Bronchial epithelial cell (primary cell): ENCODE data around the gene PNRC2. TPM values are rescaled to one million over a fixed set of nuclear protein-coding genes. Genes with fewer than 3 reads are reported as not detected.
"Not testable (repeated sequence)": the region's sequence is repeated elsewhere in the genome, so short reads cannot be mapped to it uniquely, and the experiment has no call there.

Source experiments
- DNase-seq: peaks from one replicate; pipeline ENCODE4 v3.0.0-alpha.2; 2010; ENCODE audit warnings: low read depth
- FAIRE-seq: peaks from 2 replicates; lab custom pipeline; 2011; peaks lifted over from hg19 to GRCh38; lab: Jason Lieb, UNC
- H3K27me3 ChIP-seq: 2 replicates; pipeline ENCODE4 v1.5.1; 2011; ENCODE audit warnings: low read length; ENCODE audit not compliant: control insufficient read depth, insufficient read depth
- H3K36me3 ChIP-seq: 2 replicates; pipeline ENCODE4 v1.5.1; 2011; ENCODE audit warnings: low read length; ENCODE audit not compliant: control insufficient read depth, insufficient read depth
- H3K4me3 ChIP-seq: 2 replicates; pipeline ENCODE4 v1.5.1; 2011; ENCODE audit warnings: mild to moderate bottlenecking, low read depth, low read length, control low read depth
- CTCF ChIP-seq: IDR thresholded peaks from 2 replicates; pipeline ENCODE4 v1.5.1; 2011; ENCODE audit warnings: mild to moderate bottlenecking, moderate library complexity, low read length, control low read depth, inconsistent platforms; ENCODE audit not compliant: insufficient read depth, severe bottlenecking
- total RNA-seq: library from RNA; depleted of rRNA; stranded (reverse); fragments of >200 nt; gene quantifications from 2 replicates; pipeline ENCODE4 v1.2.1, GENCODE V29; 2014

PNRC2 gene
- total RNA-seq, 1 donor from 2014 or later: 89.8 TPM

GRCh38 chr1:23979387-23979880 is 19.8 kb downstream of the PNRC2 start:
- no peak for TF ChIP-seq CTCF
- Histone ChIP-seq H3K27me3 (no peaks in the 10 kb centered on the region), H3K36me3 (no peaks in the 10 kb centered on the region), H3K4me3 (peak overlapping the region; percentile 94)
- no peak for DNase-seq
- FAIRE-seq: no peak

- DNase-seq (peak; percentile 95), FAIRE-seq (no peak)
- Histone ChIP-seq H3K36me3 (no peaks in the 10 kb centered on the region), H3K4me3 (peak within 1 kb of the TSS; percentile 94), H3K27me3 (no peaks in the 10 kb centered on the region)
- peak; percentile 49 for TF ChIP-seq CTCF
Observed at GRCh38 chr1:23979881-23980727, 20.5 kb downstream of the PNRC2 start, which contains the start of gene SRSF10. Gene SRSF10, minus strand, starts transcription at chr1:23980327. Its CDS starts 72 bp downstream, at chr1:23980255.

GRCh38 chr1:23980728-23981070 is 21.1 kb downstream of the PNRC2 start:
- Histone ChIP-seq H3K36me3 (no peaks in the 10 kb centered on the region), H3K27me3 (no peaks in the 10 kb centered on the region), H3K4me3 (peak overlapping the region; percentile 94)
- no peak for TF ChIP-seq CTCF
- DNase-seq (peak; percentile 73), FAIRE-seq (no peak)

- H3K36me3 ChIP-seq: no peaks in the 10 kb centered on the region
- TF ChIP-seq CTCF: no peak
- no peaks in the 10 kb centered on the region for H3K27me3 ChIP-seq
- H3K4me3 ChIP-seq: no peak overlapping the region
- DNase-seq: peak; percentile 73
- FAIRE-seq: no peak
Observed at GRCh38 chr1:23984417-23985186, 25.0 kb downstream of the PNRC2 start.

- H3K27me3 ChIP-seq: not testable (repeated sequence)
Observed at GRCh38 chr1:23987038-23987437, 27.4 kb downstream of the PNRC2 start.

GRCh38 chr1:23989263-23989662 is 29.6 kb downstream of the PNRC2 start:
- Histone ChIP-seq H3K4me3 (no peak overlapping the region), H3K36me3 (no peaks in the 10 kb centered on the region), H3K27me3 (no peaks in the 10 kb centered on the region)
- TF ChIP-seq CTCF: no peak
- FAIRE-seq (no peak), DNase-seq (no peak)

More at GRCh38 chr1:23987038-23987437, 27.4 kb downstream of the PNRC2 start:
- DNase-seq, FAIRE-seq, H3K4me3 ChIP-seq, H3K36me3 ChIP-seq: not testable (repeated sequence)

- not testable (repeated sequence) for H3K27me3 ChIP-seq, H3K36me3 ChIP-seq, H3K4me3 ChIP-seq, FAIRE-seq, DNase-seq
Observed at GRCh38 chr1:23992011-23992410, 32.4 kb downstream of the PNRC2 start.
